Esophagus muscularis mucosa (tissue), 4 donors: ENCODE results near the gene TWSG1.

Source experiments
- CTCF ChIP-seq, 3 experiments: fragments of 200-600 bp in 2 of 3; fragments of 450-650 bp in 1 of 3; sonication (generic) in 2 of 3; IDR thresholded peaks; one replicate each; pipeline ENCODE4 v1.5.1; 2017 to 2019; ENCODE audit warnings: antibody characterized with exemption in 3 of 3, mild to moderate bottlenecking in 2 of 3, moderate library complexity in 1 of 3
- EP300 ChIP-seq: sonication (generic); formaldehyde crosslinking; IDR thresholded peaks from one replicate; pipeline ENCODE4 v1.6.1; 2017; ENCODE audit warnings: antibody characterized with exemption
- POLR2A ChIP-seq: fragments of 450-650 bp; IDR thresholded peaks from one replicate; pipeline ENCODE4 v1.6.1; 2017; ENCODE audit warnings: antibody characterized with exemption, moderate library complexity, mild to moderate bottlenecking, low read depth
- POLR2AphosphoS5 ChIP-seq, 2 donors: sonication (generic); formaldehyde crosslinking; IDR thresholded peaks; one replicate each; pipeline ENCODE4 v1.6.1; 2017; ENCODE audit warnings: antibody characterized with exemption in 2 of 2

GRCh38 chr18:9387891-9388290, 53.3 kb downstream of the TWSG1 start:
- TF ChIP-seq CTCF (IDR thresholded peaks at IDR 0.05) = no peak
- TF ChIP-seq POLR2AphosphoS5 (IDR thresholded peaks at IDR 0.05) = no peak
- TF ChIP-seq EP300 = no peak
- no peak for TF ChIP-seq POLR2A
